ENCODE measurements around the gene B3GNT9. TPM values are rescaled to one million over a fixed set of nuclear protein-coding genes. Genes with fewer than 3 reads are reported as not detected.
A peak's percentile ranks its signal among the peaks of the same experiment; 100 is the strongest.

Gene B3GNT9
- total RNA-seq, 1 experiment from 2014 or later = 4.0 TPM

- H3F3A ChIP-seq (ENCODE audit: insufficient read depth, low read depth) = peaks cover 28% of the 10 kb centered on the region
- H3K36me3 ChIP-seq (ENCODE audit: low read depth) = 0 out of 2 replicates have a peak, but pooled peaks cover 10% of the 10 kb centered on the region
- peaks cover 30% of the 10 kb centered on the region for H3K79me2 ChIP-seq (ENCODE audit: low read depth)
- no peaks in the 10 kb centered on the region for H3K9me3 ChIP-seq (ENCODE audit: insufficient read depth, low read depth)
- TF ChIP-seq CTCF (conservative IDR thresholded peaks at IDR 0.05) (no peak), EZH2 (IDR thresholded peaks at IDR 0.05; ENCODE audit: low read depth) (no peak)
- no peaks in the 10 kb centered on the region for H3K27me3 ChIP-seq (ENCODE audit: insufficient read depth, low read depth)
- H2AFZ ChIP-seq = no peak within 1 kb of the TSS
- ChIA-PET POLR2A (ENCODE audit: unreplicated experiment) (interaction anchor here (0.5 kb wide), 1 partner anchor 18 kb away, joined by 3 read pairs; no protein-coding TSS in a partner anchor), CTCF (no interaction called here)
- H3K4me1 ChIP-seq (replicated peaks; ENCODE audit: insufficient read depth) = peaks cover 40% of the 10 kb centered on the region
- no peak within 1 kb of the TSS for H3K4me3 ChIP-seq
- no TSS peak for BruUV-seq (replicated peaks)
- peaks cover 9% of the 10 kb centered on the region for H4K20me1 ChIP-seq (ENCODE audit: insufficient read depth)
- no peak within 1 kb of the TSS for H3K4me2 ChIP-seq
- no peak within 1 kb of the TSS for H3K27ac ChIP-seq
- intact Hi-C loops (cut with micrococcal nuclease; ENCODE audit: unreplicated experiment) = loop anchor here (10.0 kb wide), 2 partner anchors 205 to 275 kb away; partner anchors contain the start of gene TPPP3
- DNase-seq = no peak
- H3K9me2 ChIP-seq (ENCODE audit: insufficient read depth) = no peaks in the 10 kb centered on the region
Measured at GRCh38 chr16:67190041-67190440, 39.2 kb upstream of the B3GNT9 start, which contains the start of gene EXOC3L1. TSS of gene EXOC3L1 (minus strand) at chr16:67190136. CDS start at chr16:67189676, 460 bp downstream.

DNA sequence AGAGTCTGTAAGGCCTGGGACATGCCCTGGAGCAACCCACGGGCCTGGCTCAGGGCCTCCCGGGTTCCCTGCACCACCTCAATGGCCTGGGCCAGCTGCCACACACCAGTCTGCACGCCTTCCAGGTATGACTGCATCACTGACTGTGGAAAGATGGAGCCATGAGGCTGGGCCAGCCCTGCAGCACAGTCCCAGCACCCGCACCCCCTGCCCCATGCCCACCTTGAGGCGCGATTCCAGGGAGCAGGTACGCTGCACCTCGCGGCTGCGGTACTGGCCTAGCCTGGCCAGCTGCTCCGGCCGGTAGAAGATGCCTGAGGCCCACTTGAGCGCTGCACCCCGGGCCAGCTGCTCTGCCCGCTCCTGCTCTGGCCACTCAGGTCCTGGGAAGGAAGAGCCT, 38.0 kb upstream of the B3GNT9 start:
- TF ChIP-seq CTCF (conservative IDR thresholded peaks at IDR 0.05) = no peak
- TF ChIP-seq EZH2 (IDR thresholded peaks at IDR 0.05; ENCODE audit: low read depth) = no peak
- Histone ChIP-seq H3K36me3 (ENCODE audit: low read depth) (no peaks in the 10 kb centered on the region), H3F3A (ENCODE audit: insufficient read depth, low read depth) (peaks cover 20% of the 10 kb centered on the region; the same call in 1 of the 2 replicates), H3K4me1 (replicated peaks; ENCODE audit: insufficient read depth) (peaks cover 41% of the 10 kb centered on the region), H3K79me2 (ENCODE audit: low read depth) (peaks cover 18% of the 10 kb centered on the region), H3K27me3 (ENCODE audit: insufficient read depth, low read depth) (no peaks in the 10 kb centered on the region), H3K4me3 (no peak overlapping the region), H3K9me3 (ENCODE audit: insufficient read depth, low read depth) (no peaks in the 10 kb centered on the region), H3K9me2 (ENCODE audit: insufficient read depth) (no peaks in the 10 kb centered on the region), H3K4me2 (no peak overlapping the region), H2AFZ (no peak overlapping the region), H3K27ac (no peak overlapping the region), H4K20me1 (ENCODE audit: insufficient read depth) (peaks cover 6% of the 10 kb centered on the region; the same call in 1 of the 2 replicates)
- intact Hi-C loops (cut with micrococcal nuclease; ENCODE audit: unreplicated experiment) = no loop called here
- no TSS peak for BruUV-seq (replicated peaks)
- DNase-seq = peak in 1 of 2 experiments; percentile 27
- CTCF ChIA-PET = no interaction called here
- POLR2A ChIA-PET (ENCODE audit: unreplicated experiment) = no interaction called here

- no TSS peak for BruUV-seq (replicated peaks)
- intact Hi-C loops (cut with micrococcal nuclease; ENCODE audit: unreplicated experiment) = no loop called here
- Histone ChIP-seq H3K27me3 (ENCODE audit: insufficient read depth, low read depth) (no peaks in the 10 kb centered on the region), H3K4me2 (no peak overlapping the region), H3K9me3 (ENCODE audit: insufficient read depth, low read depth) (no peaks in the 10 kb centered on the region), H4K20me1 (ENCODE audit: insufficient read depth) (peaks cover 2% of the 10 kb centered on the region; the same call in 1 of the 2 replicates), H3K4me3 (no peak overlapping the region), H3K79me2 (ENCODE audit: low read depth) (peaks cover 13% of the 10 kb centered on the region), H3K27ac (no peak overlapping the region), H3K4me1 (replicated peaks; ENCODE audit: insufficient read depth) (peaks cover 36% of the 10 kb centered on the region), H3F3A (ENCODE audit: insufficient read depth, low read depth) (peaks cover 16% of the 10 kb centered on the region; the same call in 1 of the 2 replicates), H2AFZ (no peak overlapping the region), H3K9me2 (ENCODE audit: insufficient read depth) (no peaks in the 10 kb centered on the region), H3K36me3 (ENCODE audit: low read depth) (no peaks in the 10 kb centered on the region)
- ChIA-PET POLR2A (ENCODE audit: unreplicated experiment) (no interaction called here), CTCF (no interaction called here)
- no peak for TF ChIP-seq EZH2 (IDR thresholded peaks at IDR 0.05; ENCODE audit: low read depth)
- DNase-seq = peak in 1 of 2 experiments; percentile 20
Measured at GRCh38 chr16:67188323-67188722, 37.5 kb upstream of the B3GNT9 start.
